ENCODE measurements around the gene PUM2. TPM values are rescaled to one million over a fixed set of nuclear protein-coding genes. Genes with fewer than 3 reads are reported as not detected.

PUM2 gene
- total RNA-seq, 1 experiment from 2014 or later: 104 TPM

DNA sequence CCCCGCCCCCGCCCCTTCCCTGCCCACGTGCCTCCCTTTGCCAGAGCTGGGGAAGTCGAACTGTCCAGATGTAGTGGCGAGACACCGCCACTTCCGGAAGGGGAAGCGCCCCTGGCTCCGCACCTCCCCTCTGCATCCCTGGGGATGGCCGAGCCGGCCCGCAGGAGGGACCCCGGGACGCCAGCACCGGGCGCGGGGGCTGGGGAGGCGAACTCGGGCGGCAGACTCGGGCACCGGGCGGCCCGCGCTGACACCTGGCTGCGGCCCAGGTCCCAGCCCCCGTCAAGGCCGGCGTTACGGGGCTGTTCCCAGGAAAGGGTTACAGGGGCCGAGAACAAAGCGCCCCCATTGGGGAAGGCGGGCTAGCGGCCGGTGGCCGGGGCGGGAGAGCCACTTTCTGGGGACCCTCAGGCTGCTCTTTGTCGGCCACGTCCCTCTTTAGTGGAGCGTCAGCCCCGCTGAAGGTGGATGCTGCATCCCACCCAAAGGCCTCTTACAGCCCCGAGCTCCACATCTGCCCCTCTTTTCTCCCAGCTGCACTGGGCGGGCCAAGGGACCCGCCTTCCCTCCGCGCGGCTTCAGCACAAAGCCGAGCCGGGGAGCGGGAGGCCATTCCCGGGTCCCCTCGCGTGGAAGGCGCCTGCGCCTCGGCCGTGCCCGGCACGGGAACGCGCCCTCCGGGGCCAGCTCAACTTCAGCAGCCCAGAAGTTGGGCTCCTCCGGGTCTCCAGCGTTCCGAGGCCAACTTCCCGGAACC is 127.1 kb downstream of the PUM2 start:
- peaks cover 17% of the 10 kb centered on the region for H3K27me3 Mint-ChIP-seq (ENCODE audit: low read depth)
- peaks cover 36% of the 10 kb centered on the region for H3K4me1 Mint-ChIP-seq
- DNase-seq (ENCODE audit: low spot score) (peak; percentile 46), ATAC-seq (peak; percentile 10)
- POLR2A ChIA-PET: interaction anchor here (0.7 to 1.8 kb wide), 5 partner anchors 11 to 223 kb away, joined by 3 to 5 read pairs (median 4); partner anchors contain the start of gene RHOB
- no peak overlapping the region for H3K27ac Mint-ChIP-seq
- H3K4me3 Mint-ChIP-seq: peak overlapping the region; percentile 70
- H3K9me3 Mint-ChIP-seq: no peaks in the 10 kb centered on the region
- CTCF ChIA-PET: interaction anchor here (0.6 to 5.6 kb wide), 13 partner anchors 9 to 208 kb away, joined by 3 to 59 read pairs (median 5); no protein-coding TSS in a partner anchor
- peaks cover 1% of the 10 kb centered on the region; the same call in 1 of the 2 replicates for H3K36me3 Mint-ChIP-seq
- 0 out of 2 replicates have a peak, but pooled peaks have one; percentile 23 for TF ChIP-seq FOXP1 (CRISPR knock-in tag; IDR thresholded peaks at IDR 0.05; ENCODE audit: borderline replicate concordance)
- TF ChIP-seq CBFB (CRISPR knock-in tag; IDR thresholded peaks at IDR 0.05; ENCODE audit: low read depth): no peak
- TF ChIP-seq, protein P1, sequence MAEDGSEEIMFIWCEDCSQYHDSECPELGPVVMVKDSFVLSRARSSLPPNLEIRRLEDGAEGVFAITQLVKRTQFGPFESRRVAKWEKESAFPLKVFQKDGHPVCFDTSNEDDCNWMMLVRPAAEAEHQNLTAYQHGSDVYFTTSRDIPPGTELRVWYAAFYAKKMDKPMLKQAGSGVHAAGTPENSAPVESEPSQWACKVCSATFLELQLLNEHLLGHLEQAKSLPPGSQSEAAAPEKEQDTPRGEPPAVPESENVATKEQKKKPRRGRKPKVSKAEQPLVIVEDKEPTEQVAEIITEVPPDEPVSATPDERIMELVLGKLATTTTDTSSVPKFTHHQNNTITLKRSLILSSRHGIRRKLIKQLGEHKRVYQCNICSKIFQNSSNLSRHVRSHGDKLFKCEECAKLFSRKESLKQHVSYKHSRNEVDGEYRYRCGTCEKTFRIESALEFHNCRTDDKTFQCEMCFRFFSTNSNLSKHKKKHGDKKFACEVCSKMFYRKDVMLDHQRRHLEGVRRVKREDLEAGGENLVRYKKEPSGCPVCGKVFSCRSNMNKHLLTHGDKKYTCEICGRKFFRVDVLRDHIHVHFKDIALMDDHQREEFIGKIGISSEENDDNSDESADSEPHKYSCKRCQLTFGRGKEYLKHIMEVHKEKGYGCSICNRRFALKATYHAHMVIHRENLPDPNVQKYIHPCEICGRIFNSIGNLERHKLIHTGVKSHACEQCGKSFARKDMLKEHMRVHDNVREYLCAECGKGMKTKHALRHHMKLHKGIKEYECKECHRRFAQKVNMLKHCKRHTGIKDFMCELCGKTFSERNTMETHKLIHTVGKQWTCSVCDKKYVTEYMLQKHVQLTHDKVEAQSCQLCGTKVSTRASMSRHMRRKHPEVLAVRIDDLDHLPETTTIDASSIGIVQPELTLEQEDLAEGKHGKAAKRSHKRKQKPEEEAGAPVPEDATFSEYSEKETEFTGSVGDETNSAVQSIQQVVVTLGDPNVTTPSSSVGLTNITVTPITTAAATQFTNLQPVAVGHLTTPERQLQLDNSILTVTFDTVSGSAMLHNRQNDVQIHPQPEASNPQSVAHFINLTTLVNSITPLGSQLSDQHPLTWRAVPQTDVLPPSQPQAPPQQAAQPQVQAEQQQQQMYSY (CRISPR knock-in tag; IDR thresholded peaks at IDR 0.05): no peak
- no peak for TF ChIP-seq RORB (CRISPR knock-in tag; IDR thresholded peaks at IDR 0.05)
- no peak for TF ChIP-seq MYBL2 (CRISPR knock-in tag; IDR thresholded peaks at IDR 0.05)
- TF ChIP-seq ZNF425 (CRISPR knock-in tag; conservative IDR thresholded peaks at IDR 0.05): no peak
- TF ChIP-seq, protein P2, sequence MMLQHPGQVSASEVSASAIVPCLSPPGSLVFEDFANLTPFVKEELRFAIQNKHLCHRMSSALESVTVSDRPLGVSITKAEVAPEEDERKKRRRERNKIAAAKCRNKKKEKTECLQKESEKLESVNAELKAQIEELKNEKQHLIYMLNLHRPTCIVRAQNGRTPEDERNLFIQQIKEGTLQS (CRISPR knock-in tag; conservative IDR thresholded peaks at IDR 0.05): no peak
- TF ChIP-seq RELA (CRISPR knock-in tag; IDR thresholded peaks at IDR 0.05; ENCODE audit: borderline replicate concordance): no peak
- no peak for TF ChIP-seq ZNF219 (CRISPR knock-in tag; IDR thresholded peaks at IDR 0.05; ENCODE audit: borderline replicate concordance)
- no peak for TF ChIP-seq ZNF317 (CRISPR knock-in tag; IDR thresholded peaks at IDR 0.05; ENCODE audit: borderline replicate concordance, low read depth)
- TF ChIP-seq, protein P3, sequence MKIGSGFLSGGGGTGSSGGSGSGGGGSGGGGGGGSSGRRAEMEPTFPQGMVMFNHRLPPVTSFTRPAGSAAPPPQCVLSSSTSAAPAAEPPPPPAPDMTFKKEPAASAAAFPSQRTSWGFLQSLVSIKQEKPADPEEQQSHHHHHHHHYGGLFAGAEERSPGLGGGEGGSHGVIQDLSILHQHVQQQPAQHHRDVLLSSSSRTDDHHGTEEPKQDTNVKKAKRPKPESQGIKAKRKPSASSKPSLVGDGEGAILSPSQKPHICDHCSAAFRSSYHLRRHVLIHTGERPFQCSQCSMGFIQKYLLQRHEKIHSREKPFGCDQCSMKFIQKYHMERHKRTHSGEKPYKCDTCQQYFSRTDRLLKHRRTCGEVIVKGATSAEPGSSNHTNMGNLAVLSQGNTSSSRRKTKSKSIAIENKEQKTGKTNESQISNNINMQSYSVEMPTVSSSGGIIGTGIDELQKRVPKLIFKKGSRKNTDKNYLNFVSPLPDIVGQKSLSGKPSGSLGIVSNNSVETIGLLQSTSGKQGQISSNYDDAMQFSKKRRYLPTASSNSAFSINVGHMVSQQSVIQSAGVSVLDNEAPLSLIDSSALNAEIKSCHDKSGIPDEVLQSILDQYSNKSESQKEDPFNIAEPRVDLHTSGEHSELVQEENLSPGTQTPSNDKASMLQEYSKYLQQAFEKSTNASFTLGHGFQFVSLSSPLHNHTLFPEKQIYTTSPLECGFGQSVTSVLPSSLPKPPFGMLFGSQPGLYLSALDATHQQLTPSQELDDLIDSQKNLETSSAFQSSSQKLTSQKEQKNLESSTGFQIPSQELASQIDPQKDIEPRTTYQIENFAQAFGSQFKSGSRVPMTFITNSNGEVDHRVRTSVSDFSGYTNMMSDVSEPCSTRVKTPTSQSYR (CRISPR knock-in tag; IDR thresholded peaks at IDR 0.05): no peak
- TF ChIP-seq IRF2 (CRISPR knock-in tag; IDR thresholded peaks at IDR 0.05; ENCODE audit: borderline replicate concordance, low read depth): no peak
- no peak for TF ChIP-seq E2F5 (CRISPR knock-in tag; IDR thresholded peaks at IDR 0.05)
- TF ChIP-seq ELF4 (CRISPR knock-in tag; IDR thresholded peaks at IDR 0.05; ENCODE audit: low read depth): no peak
- no peak for TF ChIP-seq JUN (CRISPR knock-in tag; IDR thresholded peaks at IDR 0.05)
- TF ChIP-seq, protein P4, sequence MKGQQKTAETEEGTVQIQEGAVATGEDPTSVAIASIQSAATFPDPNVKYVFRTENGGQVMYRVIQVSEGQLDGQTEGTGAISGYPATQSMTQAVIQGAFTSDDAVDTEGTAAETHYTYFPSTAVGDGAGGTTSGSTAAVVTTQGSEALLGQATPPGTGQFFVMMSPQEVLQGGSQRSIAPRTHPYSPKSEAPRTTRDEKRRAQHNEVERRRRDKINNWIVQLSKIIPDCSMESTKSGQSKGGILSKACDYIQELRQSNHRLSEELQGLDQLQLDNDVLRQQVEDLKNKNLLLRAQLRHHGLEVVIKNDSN (CRISPR knock-in tag; IDR thresholded peaks at IDR 0.05): peak; percentile 66; the same call in 1 of the 2 replicates
- no peak for TF ChIP-seq SP1 (CRISPR knock-in tag; conservative IDR thresholded peaks at IDR 0.05)
- no peak for TF ChIP-seq JAZF1 (CRISPR knock-in tag; IDR thresholded peaks at IDR 0.05)
- TF ChIP-seq FOXP4 (CRISPR knock-in tag; IDR thresholded peaks at IDR 0.05): no peak
- TF ChIP-seq TP53 (CRISPR knock-in tag; IDR thresholded peaks at IDR 0.05): no peak
- TF ChIP-seq TEAD1 (CRISPR knock-in tag; IDR thresholded peaks at IDR 0.05): no peak
- TF ChIP-seq GABPB1 (CRISPR knock-in tag; IDR thresholded peaks at IDR 0.05): peak; percentile 46; the same call in 1 of the 2 replicates
- TF ChIP-seq SMAD4 (CRISPR knock-in tag; IDR thresholded peaks at IDR 0.05): no peak
